Neural cell (in vitro differentiated cells): ENCODE data around the gene POLA2.

Source experiments
- CTCF ChIP-seq: fragments of 450-650 bp; IDR thresholded peaks from 2 replicates; pipeline ENCODE4 v1.5.1; 2014; ENCODE audit warnings: antibody characterized with exemption, mild to moderate bottlenecking, moderate library complexity; ENCODE audit not compliant: poor library complexity, severe bottlenecking
- EZH2 ChIP-seq: fragments of 200-600, 300-800 bp; shearing (Covaris generic), sonication (generic); IDR thresholded peaks from 2 replicates; pipeline ENCODE4 v1.6.1; 2014; ENCODE audit warnings: antibody characterized with exemption, low read length, borderline replicate concordance, mild to moderate bottlenecking; ENCODE audit not compliant: insufficient read depth, poor library complexity, severe bottlenecking
- MXI1 ChIP-seq: fragments of 450-650 bp; conservative IDR thresholded peaks from 2 replicates; pipeline ENCODE4 v1.6.1; 2014; ENCODE audit warnings: antibody characterized with exemption, mild to moderate bottlenecking; ENCODE audit not compliant: poor library complexity, severe bottlenecking
- POLR2AphosphoS5 ChIP-seq: IDR thresholded peaks from 2 replicates; pipeline ENCODE4 v1.6.1; 2012
- RAD21 ChIP-seq: fragments of 450-650 bp; conservative IDR thresholded peaks from 2 replicates; pipeline ENCODE4 v1.6.1; 2014; ENCODE audit warnings: antibody characterized with exemption, mild to moderate bottlenecking, moderate library complexity
- REST ChIP-seq: IDR thresholded peaks from 2 replicates; pipeline ENCODE4 v1.6.1; 2012; ENCODE audit warnings: borderline replicate concordance
- SMC3 ChIP-seq: fragments of 450-650 bp; conservative IDR thresholded peaks from 2 replicates; pipeline ENCODE4 v1.6.1; 2014; ENCODE audit warnings: antibody characterized with exemption, mild to moderate bottlenecking, moderate library complexity; ENCODE audit not compliant: poor library complexity
- TAF1 ChIP-seq: IDR thresholded peaks from 2 replicates; pipeline ENCODE4 v1.6.1; 2012; ENCODE audit warnings: low read depth

GRCh38 chr11:65260756-65261590, 789 bp upstream of the POLA2 start:
- no peak for TF ChIP-seq CTCF
- no peak for TF ChIP-seq EZH2
- TF ChIP-seq RAD21: no peak
- no peak for TF ChIP-seq POLR2AphosphoS5
- TF ChIP-seq REST: no peak
- TF ChIP-seq SMC3: no peak
- no peak for TF ChIP-seq TAF1
- TF ChIP-seq MXI1: no peak
